ENCODE results near the gene CTNNAL1.

The CTNNAL1 gene

GRCh38 chr9:109027176-109027575 lies 13.9 kb upstream of the CTNNAL1 start:
- no peak overlapping the region for H2BK120ac ChIP-seq (ENCODE audit: insufficient read depth, low read length, poor library complexity)
- H3K4ac ChIP-seq (ENCODE audit: low read depth, low read length), result no peak overlapping the region
- WGBS (ENCODE audit: extremely low coverage, insufficient coverage, insufficient read length), result no CpG with 5 or more reads among the region's 2 CpGs
- H3K23ac ChIP-seq (ENCODE audit: low read length), result no peak overlapping the region
- no peak overlapping the region for H3K14ac ChIP-seq (ENCODE audit: low read length)
- H3K9ac ChIP-seq (ENCODE audit: low read length), result no peak overlapping the region
- no peak overlapping the region for H2AFZ ChIP-seq (ENCODE audit: insufficient read depth, low read length, poor library complexity)
- H3K36me3 ChIP-seq (ENCODE audit: control insufficient read depth in 1 of 2, insufficient read depth in 2 of 2, low read length in 2 of 2), result no peaks in the 10 kb centered on the region
- no peaks in the 10 kb centered on the region for H3K27me3 ChIP-seq (ENCODE audit: insufficient read depth, low read length)
- no peaks in the 10 kb centered on the region for H3K79me1 ChIP-seq (ENCODE audit: low read length)
- H3K4me2 ChIP-seq (ENCODE audit: low read length), result no peak overlapping the region
- no peak overlapping the region for H2BK12ac ChIP-seq (ENCODE audit: low read length)
- no peak overlapping the region for H2AK5ac ChIP-seq (ENCODE audit: low read length)
- H3K27ac ChIP-seq (ENCODE audit: low read depth, low read length), result no peak overlapping the region
- H4K91ac ChIP-seq (ENCODE audit: low read depth, low read length), result no peak overlapping the region
- H3K79me2 ChIP-seq (ENCODE audit: control insufficient read depth, insufficient read depth, low read length, poor library complexity), result no peaks in the 10 kb centered on the region
- H3K9me3 ChIP-seq (ENCODE audit: insufficient read depth, low read depth, low read length), result no peaks in the 10 kb centered on the region
- no peak overlapping the region for H3K4me3 ChIP-seq (ENCODE audit: low read depth, low read length)
- no peaks in the 10 kb centered on the region for H3K4me1 ChIP-seq (ENCODE audit: control insufficient read depth in 1 of 2, insufficient read depth in 2 of 2, low read length in 2 of 2)
- H2BK5ac ChIP-seq (ENCODE audit: low read depth, low read length, poor library complexity), result no peak overlapping the region
- H3K18ac ChIP-seq (ENCODE audit: low read length), result no peak overlapping the region
- no peak overlapping the region for H4K12ac ChIP-seq (ENCODE audit: low read depth, low read length)
- DNase-seq, result no peak
- no peak overlapping the region for H4K8ac ChIP-seq (ENCODE audit: low read depth, low read length)

GRCh38 chr9:109026306-109026705 lies 13.0 kb upstream of the CTNNAL1 start:
- Histone ChIP-seq H3K9me3 (ENCODE audit: insufficient read depth, low read depth, low read length) (no peaks in the 10 kb centered on the region), H3K23ac (ENCODE audit: low read length) (no peak overlapping the region), H3K4ac (ENCODE audit: low read depth, low read length) (no peak overlapping the region), H2AFZ (ENCODE audit: insufficient read depth, low read length, poor library complexity) (no peak overlapping the region), H3K27ac (ENCODE audit: low read depth, low read length) (no peak overlapping the region), H3K79me2 (ENCODE audit: control insufficient read depth, insufficient read depth, low read length, poor library complexity) (no peaks in the 10 kb centered on the region), H3K18ac (ENCODE audit: low read length) (no peak overlapping the region), H2AK5ac (ENCODE audit: low read length) (no peak overlapping the region), H2BK5ac (ENCODE audit: low read depth, low read length, poor library complexity) (no peak overlapping the region), H4K8ac (ENCODE audit: low read depth, low read length) (no peak overlapping the region), H3K4me2 (ENCODE audit: low read length) (no peak overlapping the region), H4K12ac (ENCODE audit: low read depth, low read length) (no peak overlapping the region), H3K27me3 (ENCODE audit: insufficient read depth, low read length) (no peaks in the 10 kb centered on the region), H3K9ac (ENCODE audit: low read length) (no peak overlapping the region), H4K91ac (ENCODE audit: low read depth, low read length) (no peak overlapping the region), H3K4me1 (ENCODE audit: control insufficient read depth in 1 of 2, insufficient read depth in 2 of 2, low read length in 2 of 2) (no peaks in the 10 kb centered on the region), H3K36me3 (ENCODE audit: control insufficient read depth in 1 of 2, insufficient read depth in 2 of 2, low read length in 2 of 2) (no peaks in the 10 kb centered on the region), H3K79me1 (ENCODE audit: low read length) (no peaks in the 10 kb centered on the region), H2BK12ac (ENCODE audit: low read length) (no peak overlapping the region), H3K4me3 (ENCODE audit: low read depth, low read length) (no peak overlapping the region), H2BK120ac (ENCODE audit: insufficient read depth, low read length, poor library complexity) (no peak overlapping the region), H3K14ac (ENCODE audit: low read length) (no peak overlapping the region)
- no peak for DNase-seq
- no CpG with 5 or more reads among the region's 7 CpGs for WGBS (ENCODE audit: extremely low coverage, insufficient coverage, insufficient read length)

- Histone ChIP-seq H2BK12ac (ENCODE audit: low read length) (no peak overlapping the region), H3K4me1 (ENCODE audit: control insufficient read depth in 1 of 2, insufficient read depth in 2 of 2, low read length in 2 of 2) (no peaks in the 10 kb centered on the region), H3K4me2 (ENCODE audit: low read length) (no peak overlapping the region), H3K27me3 (ENCODE audit: insufficient read depth, low read length) (no peaks in the 10 kb centered on the region), H3K4me3 (ENCODE audit: low read depth, low read length) (no peak overlapping the region), H2BK120ac (ENCODE audit: insufficient read depth, low read length, poor library complexity) (no peak overlapping the region), H2AK5ac (ENCODE audit: low read length) (no peak overlapping the region), H3K27ac (ENCODE audit: low read depth, low read length) (no peak overlapping the region), H3K23ac (ENCODE audit: low read length) (no peak overlapping the region), H3K9ac (ENCODE audit: low read length) (no peak overlapping the region), H3K79me1 (ENCODE audit: low read length) (no peaks in the 10 kb centered on the region), H2AFZ (ENCODE audit: insufficient read depth, low read length, poor library complexity) (no peak overlapping the region), H3K14ac (ENCODE audit: low read length) (no peak overlapping the region), H4K8ac (ENCODE audit: low read depth, low read length) (no peak overlapping the region), H4K91ac (ENCODE audit: low read depth, low read length) (no peak overlapping the region), H4K12ac (ENCODE audit: low read depth, low read length) (no peak overlapping the region), H2BK5ac (ENCODE audit: low read depth, low read length, poor library complexity) (no peak overlapping the region), H3K4ac (ENCODE audit: low read depth, low read length) (no peak overlapping the region), H3K36me3 (ENCODE audit: control insufficient read depth in 1 of 2, insufficient read depth in 2 of 2, low read length in 2 of 2) (peaks cover 3 to 4% of the 10 kb centered on the region in 2 experiments), H3K9me3 (ENCODE audit: insufficient read depth, low read depth, low read length) (no peaks in the 10 kb centered on the region), H3K18ac (ENCODE audit: low read length) (no peak overlapping the region), H3K79me2 (ENCODE audit: control insufficient read depth, insufficient read depth, low read length, poor library complexity) (no peaks in the 10 kb centered on the region)
- no peak for DNase-seq
Measured at GRCh38 chr9:109022873-109023272, 9.6 kb upstream of the CTNNAL1 start.

GRCh38 chr9:109020581-109021511 lies 7.5 kb upstream of the CTNNAL1 start:
- H3K27me3 ChIP-seq (ENCODE audit: insufficient read depth, low read length), result no peaks in the 10 kb centered on the region
- H3K9ac ChIP-seq (ENCODE audit: low read length), result no peak overlapping the region
- H3K79me1 ChIP-seq (ENCODE audit: low read length), result no peaks in the 10 kb centered on the region
- no peak for DNase-seq
- H3K14ac ChIP-seq (ENCODE audit: low read length), result no peak overlapping the region
- H3K36me3 ChIP-seq (ENCODE audit: control insufficient read depth in 1 of 2, insufficient read depth in 2 of 2, low read length in 2 of 2), result peaks cover 3 to 4% of the 10 kb centered on the region in 2 experiments
- no peak overlapping the region for H3K4ac ChIP-seq (ENCODE audit: low read depth, low read length)
- no peak overlapping the region for H2BK120ac ChIP-seq (ENCODE audit: insufficient read depth, low read length, poor library complexity)
- H3K23ac ChIP-seq (ENCODE audit: low read length), result no peak overlapping the region
- H2AFZ ChIP-seq (ENCODE audit: insufficient read depth, low read length, poor library complexity), result no peak overlapping the region
- peaks cover 2 to 3% of the 10 kb centered on the region in 2 experiments for H3K4me1 ChIP-seq (ENCODE audit: control insufficient read depth in 1 of 2, insufficient read depth in 2 of 2, low read length in 2 of 2)
- no peaks in the 10 kb centered on the region for H3K9me3 ChIP-seq (ENCODE audit: insufficient read depth, low read depth, low read length)
- no peaks in the 10 kb centered on the region for H3K79me2 ChIP-seq (ENCODE audit: control insufficient read depth, insufficient read depth, low read length, poor library complexity)
- no peak overlapping the region for H2BK12ac ChIP-seq (ENCODE audit: low read length)
- WGBS (ENCODE audit: extremely low coverage, insufficient coverage, insufficient read length), result no CpG with 5 or more reads among the region's 6 CpGs
- H3K18ac ChIP-seq (ENCODE audit: low read length), result no peak overlapping the region
- no peak overlapping the region for H4K8ac ChIP-seq (ENCODE audit: low read depth, low read length)
- H4K12ac ChIP-seq (ENCODE audit: low read depth, low read length), result no peak overlapping the region
- no peak overlapping the region for H3K4me3 ChIP-seq (ENCODE audit: low read depth, low read length)
- H2BK5ac ChIP-seq (ENCODE audit: low read depth, low read length, poor library complexity), result no peak overlapping the region
- no peak overlapping the region for H3K4me2 ChIP-seq (ENCODE audit: low read length)
- no peak overlapping the region for H2AK5ac ChIP-seq (ENCODE audit: low read length)
- no peak overlapping the region for H3K27ac ChIP-seq (ENCODE audit: low read depth, low read length)
- H4K91ac ChIP-seq (ENCODE audit: low read depth, low read length), result no peak overlapping the region
